ENCODE measurements around the gene SMAP1.

SMAP1 gene

GRCh38 chr6:70860045-70860444 lies 192.4 kb downstream of the SMAP1 start:
- Histone ChIP-seq H3K36me3 (ENCODE audit: control insufficient read depth in 2 of 2, insufficient read depth in 2 of 2, low read length in 2 of 2) (peaks cover 0 to 3% of the 10 kb centered on the region in 2 donors), H3K4me3 (ENCODE audit: low read length in 2 of 2) (no peak overlapping the region), H3K9ac (ENCODE audit: low read length in 2 of 2) (no peak overlapping the region), H3K27ac (ENCODE audit: low read length) (no peak overlapping the region), H3K27me3 (ENCODE audit: control insufficient read depth in 1 of 2, insufficient read depth in 2 of 2, low read length in 2 of 2) (no peaks in the 10 kb centered on the region), H3K4me1 (ENCODE audit: control insufficient read depth, insufficient read depth, low read length) (no peaks in the 10 kb centered on the region), H3K9me3 (ENCODE audit: control insufficient read depth in 2 of 2, low read length in 2 of 2) (no peaks in the 10 kb centered on the region)

GRCh38 chr6:70860920-70861319 lies 193.2 kb downstream of the SMAP1 start:
- H3K27ac ChIP-seq (ENCODE audit: low read length): no peak overlapping the region
- H3K36me3 ChIP-seq (ENCODE audit: control insufficient read depth in 2 of 2, insufficient read depth in 2 of 2, low read length in 2 of 2): peaks cover 0 to 3% of the 10 kb centered on the region in 2 donors
- H3K4me3 ChIP-seq (ENCODE audit: low read length in 2 of 2): no peak overlapping the region
- no peaks in the 10 kb centered on the region for H3K4me1 ChIP-seq (ENCODE audit: control insufficient read depth, insufficient read depth, low read length)
- H3K9me3 ChIP-seq (ENCODE audit: control insufficient read depth in 2 of 2, low read length in 2 of 2): no peaks in the 10 kb centered on the region
- H3K9ac ChIP-seq (ENCODE audit: low read length in 2 of 2): no peak overlapping the region
- no peaks in the 10 kb centered on the region for H3K27me3 ChIP-seq (ENCODE audit: control insufficient read depth in 1 of 2, insufficient read depth in 2 of 2, low read length in 2 of 2)

- Histone ChIP-seq H3K9me3 (ENCODE audit: control insufficient read depth in 2 of 2, low read length in 2 of 2) (no peaks in the 10 kb centered on the region), H3K4me1 (ENCODE audit: control insufficient read depth, insufficient read depth, low read length) (no peaks in the 10 kb centered on the region), H3K9ac (ENCODE audit: low read length in 2 of 2) (no peak overlapping the region), H3K36me3 (ENCODE audit: control insufficient read depth in 2 of 2, insufficient read depth in 2 of 2, low read length in 2 of 2) (no peaks in the 10 kb centered on the region), H3K27me3 (ENCODE audit: control insufficient read depth in 1 of 2, insufficient read depth in 2 of 2, low read length in 2 of 2) (no peaks in the 10 kb centered on the region), H3K4me3 (ENCODE audit: low read length in 2 of 2) (no peak overlapping the region), H3K27ac (ENCODE audit: low read length) (no peak overlapping the region)
Observed at GRCh38 chr6:70863343-70863742, 195.7 kb downstream of the SMAP1 start.

- Histone ChIP-seq H3K4me3 (ENCODE audit: low read length in 2 of 2) (no peak overlapping the region), H3K4me1 (ENCODE audit: control insufficient read depth, insufficient read depth, low read length) (no peaks in the 10 kb centered on the region), H3K36me3 (ENCODE audit: control insufficient read depth in 2 of 2, insufficient read depth in 2 of 2, low read length in 2 of 2) (no peaks in the 10 kb centered on the region), H3K9me3 (ENCODE audit: control insufficient read depth in 2 of 2, low read length in 2 of 2) (no peaks in the 10 kb centered on the region), H3K27me3 (ENCODE audit: control insufficient read depth in 1 of 2, insufficient read depth in 2 of 2, low read length in 2 of 2) (no peaks in the 10 kb centered on the region), H3K9ac (ENCODE audit: low read length in 2 of 2) (no peak overlapping the region), H3K27ac (ENCODE audit: low read length) (no peak overlapping the region)
Observed at GRCh38 chr6:70864401-70864800, 196.7 kb downstream of the SMAP1 start.

GRCh38 chr6:70872469-70872868 lies 204.8 kb downstream of the SMAP1 start:
- Histone ChIP-seq H3K36me3 (ENCODE audit: control insufficient read depth in 2 of 2, insufficient read depth in 2 of 2, low read length in 2 of 2) (no peaks in the 10 kb centered on the region), H3K9ac (ENCODE audit: low read length in 2 of 2) (no peak overlapping the region), H3K27me3 (ENCODE audit: control insufficient read depth in 1 of 2, insufficient read depth in 2 of 2, low read length in 2 of 2) (no peaks in the 10 kb centered on the region), H3K4me3 (ENCODE audit: low read length in 2 of 2) (no peak overlapping the region), H3K4me1 (ENCODE audit: control insufficient read depth, insufficient read depth, low read length) (no peaks in the 10 kb centered on the region), H3K9me3 (ENCODE audit: control insufficient read depth in 2 of 2, low read length in 2 of 2) (peaks cover 5% of the 10 kb centered on the region in 2 donors), H3K27ac (ENCODE audit: low read length) (no peak overlapping the region)

GRCh38 chr6:70874181-70874913 lies 206.7 kb downstream of the SMAP1 start:
- H3K27ac ChIP-seq (ENCODE audit: low read length): no peak overlapping the region
- no peak overlapping the region for H3K4me3 ChIP-seq (ENCODE audit: low read length in 2 of 2)
- H3K4me1 ChIP-seq (ENCODE audit: control insufficient read depth, insufficient read depth, low read length): no peaks in the 10 kb centered on the region
- H3K36me3 ChIP-seq (ENCODE audit: control insufficient read depth in 2 of 2, insufficient read depth in 2 of 2, low read length in 2 of 2): no peaks in the 10 kb centered on the region
- no peaks in the 10 kb centered on the region for H3K27me3 ChIP-seq (ENCODE audit: control insufficient read depth in 1 of 2, insufficient read depth in 2 of 2, low read length in 2 of 2)
- peaks cover 5 to 7% of the 10 kb centered on the region in 2 donors for H3K9me3 ChIP-seq (ENCODE audit: control insufficient read depth in 2 of 2, low read length in 2 of 2)
- no peak overlapping the region for H3K9ac ChIP-seq (ENCODE audit: low read length in 2 of 2)

- no peak overlapping the region for H3K9ac ChIP-seq (ENCODE audit: low read length in 2 of 2)
- H3K27me3 ChIP-seq (ENCODE audit: control insufficient read depth in 1 of 2, insufficient read depth in 2 of 2, low read length in 2 of 2): no peaks in the 10 kb centered on the region
- H3K27ac ChIP-seq (ENCODE audit: low read length): no peak overlapping the region
- H3K36me3 ChIP-seq (ENCODE audit: control insufficient read depth in 2 of 2, insufficient read depth in 2 of 2, low read length in 2 of 2): no peaks in the 10 kb centered on the region
- H3K4me3 ChIP-seq (ENCODE audit: low read length in 2 of 2): no peak overlapping the region
- no peaks in the 10 kb centered on the region for H3K4me1 ChIP-seq (ENCODE audit: control insufficient read depth, insufficient read depth, low read length)
- peaks cover 2 to 4% of the 10 kb centered on the region in 2 donors for H3K9me3 ChIP-seq (ENCODE audit: control insufficient read depth in 2 of 2, low read length in 2 of 2)
Observed at GRCh38 chr6:70879496-70879895, 211.8 kb downstream of the SMAP1 start.

GRCh38 chr6:70884074-70884983 lies 216.6 kb downstream of the SMAP1 start:
- H3K4me3 ChIP-seq (ENCODE audit: low read length in 2 of 2): no peak overlapping the region
- no peak overlapping the region for H3K27ac ChIP-seq (ENCODE audit: low read length)
- H3K36me3 ChIP-seq (ENCODE audit: control insufficient read depth in 2 of 2, insufficient read depth in 2 of 2, low read length in 2 of 2): no peaks in the 10 kb centered on the region
- no peaks in the 10 kb centered on the region for H3K9me3 ChIP-seq (ENCODE audit: control insufficient read depth in 2 of 2, low read length in 2 of 2)
- H3K27me3 ChIP-seq (ENCODE audit: control insufficient read depth in 1 of 2, insufficient read depth in 2 of 2, low read length in 2 of 2): no peaks in the 10 kb centered on the region
- no peaks in the 10 kb centered on the region for H3K4me1 ChIP-seq (ENCODE audit: control insufficient read depth, insufficient read depth, low read length)
- H3K9ac ChIP-seq (ENCODE audit: low read length in 2 of 2): no peak overlapping the region

GRCh38 chr6:70886071-70886470 lies 218.4 kb downstream of the SMAP1 start:
- Histone ChIP-seq H3K27ac (ENCODE audit: low read length) (no peak overlapping the region), H3K4me3 (ENCODE audit: low read length in 2 of 2) (no peak overlapping the region), H3K9me3 (ENCODE audit: control insufficient read depth in 2 of 2, low read length in 2 of 2) (no peaks in the 10 kb centered on the region), H3K4me1 (ENCODE audit: control insufficient read depth, insufficient read depth, low read length) (no peaks in the 10 kb centered on the region), H3K36me3 (ENCODE audit: control insufficient read depth in 2 of 2, insufficient read depth in 2 of 2, low read length in 2 of 2) (no peaks in the 10 kb centered on the region), H3K9ac (ENCODE audit: low read length in 2 of 2) (no peak overlapping the region), H3K27me3 (ENCODE audit: control insufficient read depth in 1 of 2, insufficient read depth in 2 of 2, low read length in 2 of 2) (no peaks in the 10 kb centered on the region)

- no peak overlapping the region for H3K4me3 ChIP-seq (ENCODE audit: low read length in 2 of 2)
- no peaks in the 10 kb centered on the region for H3K36me3 ChIP-seq (ENCODE audit: control insufficient read depth in 2 of 2, insufficient read depth in 2 of 2, low read length in 2 of 2)
- H3K9ac ChIP-seq (ENCODE audit: low read length in 2 of 2): no peak overlapping the region
- H3K9me3 ChIP-seq (ENCODE audit: control insufficient read depth in 2 of 2, low read length in 2 of 2): no peaks in the 10 kb centered on the region
- no peaks in the 10 kb centered on the region for H3K4me1 ChIP-seq (ENCODE audit: control insufficient read depth, insufficient read depth, low read length)
- H3K27me3 ChIP-seq (ENCODE audit: control insufficient read depth in 1 of 2, insufficient read depth in 2 of 2, low read length in 2 of 2): no peaks in the 10 kb centered on the region
- H3K27ac ChIP-seq (ENCODE audit: low read length): no peak overlapping the region
Observed at GRCh38 chr6:70886661-70887060, 219.0 kb downstream of the SMAP1 start.

- no peak overlapping the region for H3K9ac ChIP-seq (ENCODE audit: low read length in 2 of 2)
- no peak overlapping the region for H3K27ac ChIP-seq (ENCODE audit: low read length)
- H3K27me3 ChIP-seq (ENCODE audit: control insufficient read depth in 1 of 2, insufficient read depth in 2 of 2, low read length in 2 of 2): peaks cover 0 to 3% of the 10 kb centered on the region in 2 donors
- no peaks in the 10 kb centered on the region for H3K4me1 ChIP-seq (ENCODE audit: control insufficient read depth, insufficient read depth, low read length)
- no peaks in the 10 kb centered on the region for H3K9me3 ChIP-seq (ENCODE audit: control insufficient read depth in 2 of 2, low read length in 2 of 2)
- no peaks in the 10 kb centered on the region for H3K36me3 ChIP-seq (ENCODE audit: control insufficient read depth in 2 of 2, insufficient read depth in 2 of 2, low read length in 2 of 2)
- H3K4me3 ChIP-seq (ENCODE audit: low read length in 2 of 2): no peak overlapping the region
Observed at GRCh38 chr6:70889270-70889669, 221.6 kb downstream of the SMAP1 start.

All from stomach smooth muscle (tissue), 2 donors.